IMR-90 (cell line): Measurements from ENCODE around the gene OSBPL3. TPM values are rescaled to one million over a fixed set of nuclear protein-coding genes. Genes with fewer than 3 reads are reported as not detected.

Experiments used
- ATAC-seq: fragments of 200-7000 bp; cut with Tn5 transposase; 2 replicates; pipeline ENCODE4 v1.9.1; 2020; ENCODE audit warnings: low read depth, mild to moderate bottlenecking, moderate library complexity
- BruUV-seq: library from RNA; stranded (reverse); fragments of 400-500 nt; replicated peaks from 2 replicates; lab custom pipeline; 2021; lab: Mats Ljungman, UMichigan
- CTCF ChIA-PET: fragments of 300-600 bp; formaldehyde crosslinking; extraction: SDS; loops from one replicate; lab custom pipeline; 2021; ENCODE audit warnings: antibody characterized with exemption; lab: Yijun Ruan, JAX
- POLR2A ChIA-PET: fragments of 300-600 bp; sonication (Branson Sonifier 250); formaldehyde crosslinking; loops from one replicate; lab custom pipeline; 2022; ENCODE audit warnings: antibody characterized with exemption; ENCODE audit not compliant: unreplicated experiment; lab: Charles Lee
- DNase-seq: peaks from one replicate; pipeline ENCODE4 v3.0.0; 2013
- H2AFZ ChIP-seq: replicated peaks from 2 replicates; pipeline ENCODE3; 2013; ENCODE audit warnings: low read length, mild to moderate bottlenecking; ENCODE audit not compliant: poor library complexity
- H2AK5ac ChIP-seq: 2 replicates; pipeline ENCODE4 v1.6.1; 2013; ENCODE audit warnings: low read depth, low read length, inconsistent platforms
- H2AK9ac ChIP-seq: replicated peaks from 2 replicates; pipeline ENCODE3; 2013; ENCODE audit warnings: mild to moderate bottlenecking, low read depth, low read length, moderate library complexity; ENCODE audit not compliant: poor library complexity
- H2BK120ac ChIP-seq: 2 replicates; pipeline ENCODE4 v1.6.1; 2013; ENCODE audit warnings: low read depth, low read length, inconsistent platforms
- H2BK15ac ChIP-seq: 3 replicates; pipeline ENCODE4 v1.6.1; 2013; ENCODE audit warnings: low read depth, low read length, inconsistent platforms
- H2BK20ac ChIP-seq: 2 replicates; pipeline ENCODE4 v1.6.1; 2013; ENCODE audit warnings: low read depth, mild to moderate bottlenecking, inconsistent platforms, low read length, moderate library complexity
- H2BK5ac ChIP-seq: 2 replicates; pipeline ENCODE4 v1.6.1; 2013; ENCODE audit warnings: mild to moderate bottlenecking, low read depth, low read length, inconsistent platforms; ENCODE audit not compliant: poor library complexity, severe bottlenecking
- H3K14ac ChIP-seq: replicated peaks from 2 replicates; pipeline ENCODE4 v1.6.1; 2013; ENCODE audit warnings: low read depth, low read length, inconsistent platforms
- H3K18ac ChIP-seq: 2 replicates; pipeline ENCODE4 v1.6.1; 2013; ENCODE audit warnings: low read depth, low read length, control low read depth
- H3K23ac ChIP-seq: 2 replicates; pipeline ENCODE4 v1.6.1; 2013; ENCODE audit warnings: low read depth, low read length, inconsistent platforms
- H3K27ac ChIP-seq: 2 replicates; pipeline ENCODE4 v1.5.1; 2013; ENCODE audit warnings: mild to moderate bottlenecking, control low read depth, low read length; ENCODE audit not compliant: insufficient read depth
- H3K27me3 ChIP-seq: 2 replicates; pipeline ENCODE4 v1.6.1; 2013; ENCODE audit warnings: low read length; ENCODE audit not compliant: control insufficient read depth, insufficient read depth
- H3K36me3 ChIP-seq: 2 replicates; pipeline ENCODE4 v1.6.1; 2013; ENCODE audit warnings: low read length, mixed read lengths; ENCODE audit not compliant: control insufficient read depth, insufficient read depth
- H3K4ac ChIP-seq: 2 replicates; pipeline ENCODE4 v1.6.1; 2013; ENCODE audit warnings: low read depth, low read length, inconsistent platforms
- H3K4me1 ChIP-seq: 2 replicates; pipeline ENCODE4 v1.6.1; 2013; ENCODE audit warnings: low read length, mixed read lengths; ENCODE audit not compliant: control insufficient read depth, insufficient read depth
- H3K4me2 ChIP-seq: 2 replicates; pipeline ENCODE4 v1.6.1; 2013; ENCODE audit warnings: low read depth, mild to moderate bottlenecking, control low read depth, low read length, moderate library complexity
- H3K4me3 ChIP-seq: 2 replicates; pipeline ENCODE4 v1.5.1; 2013; ENCODE audit warnings: low read depth, mild to moderate bottlenecking, control low read depth, low read length, moderate library complexity; ENCODE audit not compliant: insufficient read depth
- H3K56ac ChIP-seq: 2 replicates; pipeline ENCODE4 v1.6.1; 2013; ENCODE audit warnings: low read length, inconsistent platforms; ENCODE audit not compliant: insufficient read depth; ENCODE audit errors: extremely low read depth
- H3K79me1 ChIP-seq, 2 experiments: 2 replicates each; pipeline ENCODE4 v1.6.1; 2013; ENCODE audit warnings: low read length in 2 of 2, inconsistent platforms in 1 of 2, low read depth in 1 of 2
- H3K9ac ChIP-seq: 2 replicates; pipeline ENCODE4 v1.6.1; 2013; ENCODE audit warnings: low read depth, low read length, control low read depth
- H3K9me1 ChIP-seq: 2 replicates; pipeline ENCODE4 v1.6.1; 2013; ENCODE audit warnings: low read length, inconsistent platforms; ENCODE audit not compliant: insufficient read depth
- H3K9me3 ChIP-seq: 2 replicates; pipeline ENCODE4 v1.6.1; 2013; ENCODE audit warnings: low read length; ENCODE audit not compliant: control insufficient read depth, insufficient read depth
- H4K20me1 ChIP-seq: 2 replicates; pipeline ENCODE4 v1.6.1; 2013; ENCODE audit warnings: low read length, inconsistent platforms; ENCODE audit not compliant: insufficient read depth
- H4K5ac ChIP-seq: 2 replicates; pipeline ENCODE4 v1.6.1; 2013; ENCODE audit warnings: mild to moderate bottlenecking, low read depth, low read length, control low read depth
- H4K8ac ChIP-seq, 2 experiments: 2 replicates each; pipeline ENCODE4 v1.6.1; 2013; ENCODE audit warnings: low read depth in 2 of 2, low read length in 2 of 2, control low read depth in 1 of 2, inconsistent platforms in 1 of 2
- H4K91ac ChIP-seq: 2 replicates; pipeline ENCODE4 v1.6.1; 2013; ENCODE audit warnings: low read depth, low read length, inconsistent platforms; ENCODE audit not compliant: insufficient read depth
- BHLHE40 ChIP-seq: fragments of 150-350 bp; IDR thresholded peaks from 2 replicates; pipeline ENCODE4 v1.6.1; 2016; ENCODE audit warnings: mild to moderate bottlenecking, low read depth, low read length
- CEBPB ChIP-seq: IDR thresholded peaks from 2 replicates; pipeline ENCODE4 v1.6.1; 2012; ENCODE audit warnings: low read depth, low read length, improper control_type of control experiment
- CHD1 ChIP-seq: IDR thresholded peaks from 2 replicates; pipeline ENCODE4 v1.6.1; 2012; ENCODE audit warnings: low read depth, low read length, improper control_type of control experiment
- ELK1 ChIP-seq: fragments of 150-350 bp; IDR thresholded peaks from 2 replicates; pipeline ENCODE4 v1.6.1; 2016; ENCODE audit warnings: low read depth, mild to moderate bottlenecking, low read length, moderate library complexity, borderline replicate concordance
- FOS ChIP-seq: fragments of 150-350 bp; IDR thresholded peaks from 2 replicates; pipeline ENCODE4 v1.6.1; 2016; ENCODE audit warnings: low read depth, low read length
- MAFK ChIP-seq: IDR thresholded peaks from 2 replicates; pipeline ENCODE4 v1.6.1; 2012; ENCODE audit warnings: low read depth, low read length, improper control_type of control experiment
- MAZ ChIP-seq: IDR thresholded peaks from 2 replicates; pipeline ENCODE4 v1.6.1; 2012; ENCODE audit warnings: low read depth, mild to moderate bottlenecking, low read length, improper control_type of control experiment, moderate library complexity, borderline replicate concordance
- MXI1 ChIP-seq: IDR thresholded peaks from 2 replicates; pipeline ENCODE4 v1.6.1; 2012; ENCODE audit warnings: low read depth, mild to moderate bottlenecking, low read length, moderate library complexity, borderline replicate concordance
- NFE2L2 ChIP-seq: fragments of 150-350 bp; IDR thresholded peaks from 2 replicates; pipeline ENCODE4 v1.6.1; 2016; ENCODE audit warnings: low read depth, mild to moderate bottlenecking, low read length
- POLR2A ChIP-seq: IDR thresholded peaks from 2 replicates; pipeline ENCODE4 v1.6.1; 2012; ENCODE audit warnings: mild to moderate bottlenecking, low read depth, low read length
- RAD21 ChIP-seq: IDR thresholded peaks from 2 replicates; pipeline ENCODE4 v1.6.1; 2012; ENCODE audit warnings: low read length, improper control_type of control experiment
- RCOR1 ChIP-seq: IDR thresholded peaks from 2 replicates; pipeline ENCODE4 v1.6.1; 2012; ENCODE audit warnings: mild to moderate bottlenecking, low read length, improper control_type of control experiment; ENCODE audit not compliant: insufficient replicate concordance
- RFX5 ChIP-seq: IDR thresholded peaks from 2 replicates; pipeline ENCODE4 v1.8.0; 2012; ENCODE audit warnings: low read depth, mild to moderate bottlenecking, low read length, moderate library complexity
- SMC3 ChIP-seq: fragments of 150-350 bp; IDR thresholded peaks from 2 replicates; pipeline ENCODE4 v1.6.1; 2016; ENCODE audit warnings: low read depth, mild to moderate bottlenecking, antibody characterized with exemption, low read length, moderate library complexity
- dilution Hi-C: fragments of 300-500 bp; cut with HindIII; formaldehyde crosslinking; loops from one replicate; pipeline ENCODE4 v1.14.3; 2018; ENCODE audit warnings: low sequenced_read_pairs; ENCODE audit not compliant: unreplicated experiment
- in situ Hi-C: fragments of 300-500 bp; cut with MboI; formaldehyde crosslinking; loops from 3 replicates; pipeline ENCODE4 v1.14.3; 2019; ENCODE audit warnings: low sequenced_read_pairs, inconsistent platforms, mixed read lengths
- intact Hi-C: fragments of 100-400 bp; cut with micrococcal nuclease; formaldehyde crosslinking; loops from 2 replicates; pipeline ENCODE4 v1.10.0; 2022
- polyA plus RNA-seq, 3 experiments: library from polyadenylated mRNA; depleted of rRNA; stranded (reverse); fragments of >200 nt; gene quantifications; 2 replicates each; pipeline ENCODE4 v1.2.3, GENCODE V29; 2012; ENCODE audit warnings: low replicate concordance in 1 of 3
- total RNA-seq: library from RNA; depleted of rRNA; stranded (reverse); fragments of >200 nt; gene quantifications from 2 replicates; pipeline ENCODE4 v1.2.3, GENCODE V29; 2012
- TF ChIP-seq, protein P1 (sequence below): conservative IDR thresholded peaks from 2 replicates; pipeline ENCODE4 v1.5.1; 2012; ENCODE audit warnings: mild to moderate bottlenecking, low read depth, low read length, improper control_type of control experiment
- TF ChIP-seq, protein P2 (sequence below): fragments of 150-350 bp; IDR thresholded peaks from 2 replicates; pipeline ENCODE4 v1.6.1; 2017; ENCODE audit warnings: mild to moderate bottlenecking, antibody characterized with exemption, low read length, low read depth

OSBPL3 gene
- total and polyA plus RNA-seq, 2 of the 4 experiments (the other 2 are of a cell fraction) = 18.0 to 29.9 TPM

- CTCF ChIA-PET = no interaction called here
- dilution Hi-C loops = no loop called here
- intact Hi-C loops = no loop called here
Observed at GRCh38 chr7:24861336-24861735, 118.6 kb downstream of the OSBPL3 start.

More at GRCh38 chr7:24861336-24861735, 118.6 kb downstream of the OSBPL3 start:
- no peak overlapping the region for H3K23ac ChIP-seq
- no peak overlapping the region for H3K18ac ChIP-seq
- H2AK5ac ChIP-seq = no peak overlapping the region
- H3K79me1 ChIP-seq = peaks cover 4 to 8% of the 10 kb centered on the region in 2 experiments; a peak in 2 of 4 replicates
- BruUV-seq = no TSS peak
- no peak overlapping the region for H2BK5ac ChIP-seq
- no peak overlapping the region for H3K27ac ChIP-seq
- no peak overlapping the region for H3K9ac ChIP-seq
- DNase-seq (no peak), ATAC-seq (no peak)
- no peak overlapping the region for H2BK20ac ChIP-seq
- no peaks in the 10 kb centered on the region for H3K4me1 ChIP-seq
- H2BK15ac ChIP-seq = no peak overlapping the region
- H3K4me3 ChIP-seq = no peak overlapping the region
- no peak overlapping the region for H4K5ac ChIP-seq
- no peaks in the 10 kb centered on the region for H3K27me3 ChIP-seq
- H3K14ac ChIP-seq = no peak overlapping the region
- peaks cover 16% of the 10 kb centered on the region for H3K36me3 ChIP-seq
- no peak overlapping the region for H3K56ac ChIP-seq
- H2BK120ac ChIP-seq = no peak overlapping the region
- H2AFZ ChIP-seq = no peak overlapping the region
- no peaks in the 10 kb centered on the region for H3K9me3 ChIP-seq
- no peak overlapping the region for H2AK9ac ChIP-seq
- POLR2A ChIA-PET = no interaction called here
- peaks cover 5% of the 10 kb centered on the region for H3K9me1 ChIP-seq
- no peak overlapping the region for H3K4me2 ChIP-seq
- in situ Hi-C loops = no loop called here
- TF ChIP-seq BHLHE40 (no peak), RCOR1 (no peak), MAFK (no peak), CEBPB (no peak), RFX5 (no peak), ELK1 (no peak), MXI1 (no peak), NFE2L2 (no peak), RAD21 (no peak), MAZ (no peak), FOS (no peak), CHD1 (no peak), POLR2A (no peak), SMC3 (no peak)
- TF ChIP-seq, protein P1, sequence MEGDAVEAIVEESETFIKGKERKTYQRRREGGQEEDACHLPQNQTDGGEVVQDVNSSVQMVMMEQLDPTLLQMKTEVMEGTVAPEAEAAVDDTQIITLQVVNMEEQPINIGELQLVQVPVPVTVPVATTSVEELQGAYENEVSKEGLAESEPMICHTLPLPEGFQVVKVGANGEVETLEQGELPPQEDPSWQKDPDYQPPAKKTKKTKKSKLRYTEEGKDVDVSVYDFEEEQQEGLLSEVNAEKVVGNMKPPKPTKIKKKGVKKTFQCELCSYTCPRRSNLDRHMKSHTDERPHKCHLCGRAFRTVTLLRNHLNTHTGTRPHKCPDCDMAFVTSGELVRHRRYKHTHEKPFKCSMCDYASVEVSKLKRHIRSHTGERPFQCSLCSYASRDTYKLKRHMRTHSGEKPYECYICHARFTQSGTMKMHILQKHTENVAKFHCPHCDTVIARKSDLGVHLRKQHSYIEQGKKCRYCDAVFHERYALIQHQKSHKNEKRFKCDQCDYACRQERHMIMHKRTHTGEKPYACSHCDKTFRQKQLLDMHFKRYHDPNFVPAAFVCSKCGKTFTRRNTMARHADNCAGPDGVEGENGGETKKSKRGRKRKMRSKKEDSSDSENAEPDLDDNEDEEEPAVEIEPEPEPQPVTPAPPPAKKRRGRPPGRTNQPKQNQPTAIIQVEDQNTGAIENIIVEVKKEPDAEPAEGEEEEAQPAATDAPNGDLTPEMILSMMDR = no peak
- TF ChIP-seq, protein P2, sequence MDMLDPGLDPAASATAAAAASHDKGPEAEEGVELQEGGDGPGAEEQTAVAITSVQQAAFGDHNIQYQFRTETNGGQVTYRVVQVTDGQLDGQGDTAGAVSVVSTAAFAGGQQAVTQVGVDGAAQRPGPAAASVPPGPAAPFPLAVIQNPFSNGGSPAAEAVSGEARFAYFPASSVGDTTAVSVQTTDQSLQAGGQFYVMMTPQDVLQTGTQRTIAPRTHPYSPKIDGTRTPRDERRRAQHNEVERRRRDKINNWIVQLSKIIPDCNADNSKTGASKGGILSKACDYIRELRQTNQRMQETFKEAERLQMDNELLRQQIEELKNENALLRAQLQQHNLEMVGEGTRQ = no peak
- H4K91ac ChIP-seq = no peak overlapping the region
- no peak overlapping the region for H4K8ac ChIP-seq
- H3K4ac ChIP-seq = no peak overlapping the region
- H4K20me1 ChIP-seq = no peaks in the 10 kb centered on the region
